Measurements from ENCODE around the gene FDXACB1. TPM values are rescaled to one million over a fixed set of nuclear protein-coding genes. Genes with fewer than 3 reads are reported as not detected.

FDXACB1 gene
- total RNA-seq, 1 experiment from 2014 or later = 2.8 TPM

- TF ChIP-seq CTCF (conservative IDR thresholded peaks at IDR 0.05) = no peak
- H3K23ac ChIP-seq (ENCODE audit: insufficient read length, low read depth, low read length) = no peak overlapping the region
- H3K56ac ChIP-seq (ENCODE audit: insufficient read length, low read depth, low read length) = no peak overlapping the region
- no peaks in the 10 kb centered on the region for H3K79me1 ChIP-seq (ENCODE audit: insufficient read depth, low read depth, low read length, poor library complexity, severe bottlenecking)
- H3K9ac ChIP-seq (ENCODE audit: extremely low read depth, insufficient read length, low read length) = no peak overlapping the region
- no peak overlapping the region for H2BK12ac ChIP-seq (ENCODE audit: insufficient read length, low read depth, low read length)
- H4K8ac ChIP-seq (replicated peaks; ENCODE audit: insufficient read length, low read depth, low read length) = no peak overlapping the region
- no peak overlapping the region for H2BK5ac ChIP-seq (ENCODE audit: insufficient read length, low read length)
- no peaks in the 10 kb centered on the region for H3K4me1 ChIP-seq (ENCODE audit: insufficient read depth, low read length)
- H2BK20ac ChIP-seq (ENCODE audit: low read depth, low read length, poor library complexity, severe bottlenecking) = no peak overlapping the region
- WGBS (ENCODE audit: extremely low coverage, insufficient read length, low lambda C conversion rate) = no CpG with 5 or more reads among the region's 3 CpGs
- H2BK15ac ChIP-seq (ENCODE audit: low read depth, low read length) = no peak overlapping the region
- Mint-ChIP-seq H3K27me3 (ENCODE audit: low read depth) (no peaks in the 10 kb centered on the region), H3K36me3 (ENCODE audit: insufficient read depth in 1 of 3, low read depth in 3 of 3) (peaks cover 0 to 30% (median 18%) of the 10 kb centered on the region in 3 experiments; a peak in 5 of 7 replicates), H3K27ac (no peak overlapping the region), H3K4me1 (no peaks in the 10 kb centered on the region), H3K9me3 (no peaks in the 10 kb centered on the region), H3K4me3 (no peak overlapping the region)
- DNase-seq = no peak
- no peak overlapping the region for H3K14ac ChIP-seq (ENCODE audit: insufficient read depth, low read length)
- no peak overlapping the region for H3K27ac ChIP-seq (ENCODE audit: insufficient read length, low read depth, low read length)
- H3K4me2 ChIP-seq (ENCODE audit: insufficient read depth, insufficient read length, low read length) = no peak overlapping the region
- H3K79me2 ChIP-seq (ENCODE audit: insufficient read depth, low read length) = no peaks in the 10 kb centered on the region
- no peak overlapping the region for H3T11ph ChIP-seq (ENCODE audit: low read length)
- H4K91ac ChIP-seq (ENCODE audit: insufficient read length, low read depth, low read length) = no peak overlapping the region
- H3K9me3 ChIP-seq (ENCODE audit: control insufficient read depth, low read depth, low read length) = no peaks in the 10 kb centered on the region
- H3K18ac ChIP-seq (ENCODE audit: insufficient read length, low read depth, low read length) = no peak overlapping the region
- H2AFZ ChIP-seq (ENCODE audit: low read length) = no peak overlapping the region
- H4K20me1 ChIP-seq (ENCODE audit: control insufficient read depth, insufficient read depth, insufficient read length) = no peaks in the 10 kb centered on the region
- H4K5ac ChIP-seq (ENCODE audit: insufficient read length, low read depth, low read length) = no peak overlapping the region
- H3K23me2 ChIP-seq (ENCODE audit: insufficient read length, low read depth, low read length, poor library complexity, severe bottlenecking) = no peaks in the 10 kb centered on the region
- no peak overlapping the region for H2AK5ac ChIP-seq (ENCODE audit: insufficient read length, low read length)
- no peak overlapping the region for H3K4ac ChIP-seq (ENCODE audit: low read depth, low read length)
- no peak overlapping the region for H2BK120ac ChIP-seq (ENCODE audit: low read depth, low read length, poor library complexity, severe bottlenecking)
- no peaks in the 10 kb centered on the region for H3K27me3 ChIP-seq (ENCODE audit: insufficient read depth, low read length)
Observed at GRCh38 chr11:111860257-111860656, 18.7 kb downstream of the FDXACB1 start.
